GM19035 (cell line): ENCODE measurements around the gene FOSL2.

Experiments
- ATAC-seq: cut with Tn5 transposase; IDR thresholded peaks from one replicate; pipeline ENCODE4 v1.9.1; 2021; ENCODE audit not compliant: unreplicated experiment

Gene FOSL2

DNA sequence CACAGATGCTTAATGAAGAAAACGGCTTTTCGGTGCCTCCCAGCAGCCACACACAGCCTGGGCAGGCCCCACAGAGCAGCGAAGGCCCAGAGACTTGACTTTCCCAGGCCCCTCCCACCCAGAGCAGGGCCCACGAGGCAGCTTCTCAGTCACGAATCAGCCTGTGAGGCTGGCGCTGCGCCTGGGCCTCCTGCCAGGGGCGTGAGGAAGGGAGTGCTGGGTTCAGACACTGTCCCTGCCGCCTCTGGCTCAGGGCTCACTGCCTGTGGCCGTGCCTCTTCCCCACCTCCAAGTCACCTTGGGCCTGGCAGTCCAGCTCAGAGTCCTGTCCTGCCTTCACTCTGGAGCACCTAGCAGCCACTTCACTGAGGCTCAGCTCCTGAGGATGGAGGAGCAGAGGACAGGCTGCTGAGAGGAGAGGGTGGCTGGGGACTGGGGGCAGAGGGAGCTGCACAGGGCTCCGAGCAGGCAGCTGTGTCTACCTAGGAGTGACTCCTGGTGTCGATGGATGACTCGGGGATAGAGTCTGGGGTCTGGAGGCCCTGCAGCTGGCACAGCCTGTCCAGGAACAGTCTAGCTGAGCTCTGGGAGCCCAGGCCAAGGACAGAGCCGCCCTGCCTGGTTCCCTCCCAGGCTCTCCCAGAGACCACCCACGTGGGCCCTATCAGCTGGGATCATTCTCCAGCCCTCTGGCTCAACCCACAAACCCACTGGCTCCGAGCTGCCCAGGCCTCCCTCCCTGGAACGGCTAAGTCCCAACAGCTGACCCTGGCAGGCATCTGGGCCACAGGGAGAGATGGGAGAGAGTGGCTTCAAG, 36.4 kb upstream of the FOSL2 start:
- no peak for ATAC-seq

DNA sequence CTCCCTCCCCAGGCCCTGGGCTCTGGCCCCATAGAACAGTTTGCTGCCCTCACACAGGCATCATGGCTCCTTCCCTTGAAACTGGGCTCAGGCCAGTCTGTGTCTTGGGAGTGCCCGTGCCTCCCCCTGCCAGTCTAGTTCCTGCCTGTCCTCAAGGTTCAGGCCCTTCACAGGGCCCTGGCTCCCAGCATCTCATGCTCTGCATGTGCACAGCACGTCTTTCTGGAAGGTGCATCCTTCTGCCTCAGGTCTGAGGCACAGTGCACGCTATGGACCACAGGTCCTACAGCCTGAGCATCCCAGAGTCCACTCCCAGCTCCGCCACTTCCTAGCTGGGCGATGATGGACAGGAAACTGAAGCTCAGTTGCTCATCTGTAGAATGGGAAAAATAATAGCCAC, 35.6 kb upstream of the FOSL2 start:
- ATAC-seq: no peak

DNA sequence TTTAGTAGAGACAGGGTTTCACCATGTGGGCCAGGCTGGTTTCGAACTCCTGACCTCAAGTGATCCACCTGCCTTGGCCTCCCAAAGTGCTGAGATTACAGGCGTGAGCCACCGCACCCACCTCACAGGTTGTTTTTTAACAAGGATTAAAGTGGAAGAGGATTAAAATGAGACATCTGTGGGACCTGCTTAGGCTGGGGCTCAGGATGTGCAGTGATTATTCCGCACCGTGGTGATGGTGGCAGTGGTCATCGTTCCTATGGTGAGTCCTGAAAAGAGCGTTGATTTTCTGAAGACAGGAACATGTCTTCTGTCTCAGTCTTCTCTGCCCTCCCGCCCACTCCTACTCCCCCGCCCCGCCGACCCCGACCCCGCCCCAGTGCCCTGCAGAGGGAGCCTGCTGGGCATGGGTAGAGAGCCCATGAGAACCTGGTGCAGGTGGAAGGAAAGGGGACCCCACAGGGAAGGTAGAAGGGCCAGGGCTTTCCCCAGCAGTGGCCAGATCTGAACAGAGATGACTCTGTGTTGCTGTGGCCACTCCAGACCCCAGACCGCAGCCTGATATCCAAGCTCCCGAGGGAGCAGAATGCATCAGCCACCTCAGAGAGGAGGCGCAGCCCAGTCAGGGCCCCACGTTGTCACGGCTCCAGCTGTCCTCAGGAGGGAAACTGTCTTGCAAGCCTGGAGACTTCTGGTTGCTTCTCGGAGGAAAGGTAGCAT, 34.5 kb upstream of the FOSL2 start:
- no peak for ATAC-seq

DNA sequence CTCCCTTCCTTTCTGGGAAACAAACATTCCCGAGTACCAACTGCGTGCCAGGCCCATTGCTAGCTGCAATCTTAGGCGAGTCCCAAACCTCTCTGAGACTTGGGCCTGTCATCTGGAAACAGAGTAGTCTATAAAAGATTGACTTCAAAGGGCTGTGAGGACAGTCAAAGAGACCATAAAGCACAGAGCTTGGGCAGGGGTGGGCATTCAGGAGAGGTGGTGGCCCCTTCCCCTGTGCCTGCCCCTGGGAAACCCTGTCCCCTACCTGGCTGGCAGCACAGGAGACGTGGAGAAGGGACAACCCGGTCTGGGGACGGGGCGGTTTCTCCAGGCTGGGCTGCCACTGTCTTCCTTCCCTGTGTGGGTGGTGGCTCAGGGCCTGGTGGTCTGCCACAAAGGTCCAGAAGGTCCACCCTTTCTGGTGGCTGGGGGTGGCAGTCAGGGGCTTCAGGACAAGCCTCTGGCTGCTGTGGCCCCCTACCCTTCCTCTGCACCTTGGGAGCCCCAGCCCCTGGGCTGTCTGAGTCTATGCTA, 33.9 kb upstream of the FOSL2 start:
- no peak for ATAC-seq

DNA sequence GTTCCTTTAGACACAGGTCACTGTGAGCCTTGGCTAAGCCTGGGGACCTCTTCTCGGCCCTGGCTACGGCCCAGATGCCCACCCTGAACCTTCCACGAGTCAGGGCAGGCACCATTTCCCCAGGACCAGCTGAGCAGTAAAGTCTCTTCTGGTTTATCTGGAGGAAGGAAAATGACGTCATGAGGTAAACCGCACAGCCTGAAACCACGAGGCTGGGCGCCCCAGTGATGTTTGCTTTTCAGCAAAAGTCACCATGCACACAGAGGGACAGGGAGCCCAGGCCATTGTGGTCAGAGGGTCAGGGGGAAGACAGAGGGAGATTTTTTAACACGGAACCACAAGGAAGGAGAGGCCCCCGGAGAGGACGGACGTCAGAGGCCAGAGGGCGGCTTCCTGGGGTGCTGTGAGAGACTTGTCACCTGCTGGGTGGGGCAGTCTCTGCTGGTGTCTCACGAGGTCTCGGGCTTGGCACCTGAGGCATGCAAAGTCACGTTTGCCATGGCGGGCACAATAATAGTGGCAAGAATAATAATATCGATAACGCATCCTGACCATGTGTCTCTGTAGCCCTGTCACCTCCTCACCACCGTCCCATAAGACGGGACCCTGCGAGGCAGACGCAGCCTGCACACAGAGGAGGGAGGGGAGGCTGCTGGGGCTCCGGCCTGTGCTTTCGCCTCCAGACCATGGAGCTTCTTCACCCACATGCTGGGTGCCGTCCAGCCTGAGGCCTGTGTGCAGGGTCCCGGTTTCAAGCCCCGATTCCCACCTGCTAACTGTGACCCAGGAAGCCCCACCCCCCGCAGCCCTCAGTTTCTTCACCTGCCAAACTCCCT, 33.2 kb upstream of the FOSL2 start:
- peak; percentile 79 for ATAC-seq

DNA sequence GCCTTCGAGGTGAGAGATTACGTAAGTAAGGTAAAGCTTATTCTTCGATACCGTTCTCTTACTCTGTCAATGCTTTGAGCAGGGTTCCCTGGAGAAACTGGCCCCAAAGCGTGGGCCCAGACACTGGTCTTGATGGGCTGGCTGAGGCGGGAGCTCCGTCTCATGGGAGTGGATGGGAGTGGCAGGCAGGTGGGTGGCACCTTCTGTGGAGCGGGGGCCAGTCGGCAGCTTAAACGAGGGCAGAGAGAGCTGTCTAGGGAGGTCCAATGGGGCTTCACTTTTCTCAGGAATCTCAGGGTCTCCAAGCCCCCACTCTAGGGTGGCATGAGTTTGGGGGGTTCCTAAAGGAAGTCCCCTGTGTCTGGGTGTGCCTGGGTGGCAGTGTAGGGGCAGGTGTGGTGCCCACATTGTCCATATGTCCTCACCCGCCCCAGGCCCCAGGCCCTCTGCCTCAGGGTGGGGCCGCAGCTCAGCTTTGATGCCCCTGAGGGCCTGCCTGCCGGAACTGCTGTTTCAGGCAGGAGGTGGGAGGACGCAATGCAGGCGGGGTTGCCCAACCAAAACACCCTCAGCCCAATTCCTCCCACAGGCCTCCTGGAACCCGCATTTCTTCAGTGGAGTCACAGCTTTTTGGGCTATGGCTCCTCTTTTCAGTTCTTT, 32.5 kb upstream of the FOSL2 start:
- ATAC-seq: no peak

DNA sequence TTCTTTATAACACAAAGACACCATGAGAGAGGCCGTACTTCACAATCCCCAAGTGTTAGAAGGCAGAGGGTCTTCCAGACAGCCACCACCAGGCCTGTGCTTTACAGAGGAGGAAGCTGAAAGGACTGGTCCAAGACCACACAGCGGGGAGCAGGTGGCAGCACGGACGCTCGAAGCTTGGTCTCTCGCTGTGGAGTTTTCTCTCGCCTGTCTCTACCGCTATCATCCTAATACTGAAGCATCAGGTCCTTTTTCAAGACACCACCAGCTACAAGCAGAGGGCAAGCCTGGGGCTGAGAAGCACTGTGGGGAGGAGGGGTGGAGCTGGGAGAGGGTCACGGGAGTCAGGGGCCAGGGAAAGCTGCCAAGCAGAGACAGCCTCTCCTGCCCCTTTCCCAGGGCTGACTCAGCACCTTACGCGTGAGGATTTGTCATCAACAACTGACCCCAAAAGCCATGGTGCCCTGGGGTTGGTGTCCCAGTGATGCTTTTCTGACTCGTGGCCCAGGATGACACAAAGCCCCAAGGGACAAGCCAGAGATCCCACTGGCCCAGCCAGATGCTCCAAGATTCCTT, 31.9 kb upstream of the FOSL2 start:
- no peak for ATAC-seq

DNA sequence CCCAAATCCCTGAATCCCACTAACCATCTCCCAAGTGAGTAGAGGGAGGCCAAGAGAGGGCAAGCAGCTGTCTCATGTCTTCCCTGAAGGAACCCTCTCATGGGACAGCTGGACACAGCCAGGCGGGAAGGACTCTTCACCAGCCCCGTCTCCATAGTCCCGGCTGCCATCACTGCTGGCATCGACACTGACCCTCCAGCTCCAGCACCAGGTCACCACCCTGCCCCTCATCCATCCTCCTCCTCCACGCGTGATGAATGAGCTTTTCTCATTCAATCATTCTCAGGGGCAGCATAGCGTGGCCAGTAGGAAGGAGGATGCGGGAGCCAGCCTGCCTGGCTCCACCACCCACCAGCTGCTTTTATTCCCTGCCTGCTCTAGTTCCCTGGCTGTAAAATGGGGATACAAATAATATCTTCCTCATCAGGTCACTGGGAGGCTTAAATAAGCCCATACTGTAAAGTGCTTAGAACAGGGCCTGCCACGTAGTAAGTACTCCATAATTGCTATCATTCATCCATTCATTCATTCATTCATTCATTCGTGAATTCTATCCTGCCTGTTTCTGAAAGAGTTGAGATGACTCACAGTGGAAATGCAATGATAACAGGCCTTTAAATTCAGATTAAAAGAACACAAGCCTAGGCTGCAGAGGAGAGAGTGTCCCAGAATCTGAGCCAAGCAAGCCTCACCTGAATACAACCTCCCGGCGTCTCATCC, 30.5 kb upstream of the FOSL2 start:
- ATAC-seq: no peak

DNA sequence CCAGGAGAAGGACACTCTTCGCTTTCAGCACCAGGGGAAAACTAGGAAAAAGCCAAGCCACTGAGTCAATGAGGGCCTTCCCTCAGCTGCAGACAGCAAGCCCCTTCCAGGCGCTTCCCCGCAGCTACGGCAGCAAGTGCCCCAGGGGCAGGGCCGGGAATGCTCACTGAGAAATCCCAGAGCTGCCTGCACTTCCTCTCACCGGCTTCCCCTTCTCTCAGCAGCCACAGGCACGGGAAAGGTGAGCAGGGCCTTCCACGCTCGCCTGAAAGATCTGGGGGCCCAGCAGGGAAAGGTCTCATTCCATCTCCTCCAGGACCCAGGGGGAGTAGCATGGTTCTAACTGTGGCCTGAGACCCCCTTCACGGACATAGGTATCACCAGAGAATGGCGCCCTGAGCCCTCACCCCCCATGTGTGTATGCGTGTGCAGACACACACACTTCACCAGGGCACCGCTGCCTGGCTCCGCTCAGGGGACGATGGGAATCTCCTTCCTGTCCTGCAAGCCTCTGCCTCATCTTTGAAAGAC, 29.6 kb upstream of the FOSL2 start:
- ATAC-seq: no peak

DNA sequence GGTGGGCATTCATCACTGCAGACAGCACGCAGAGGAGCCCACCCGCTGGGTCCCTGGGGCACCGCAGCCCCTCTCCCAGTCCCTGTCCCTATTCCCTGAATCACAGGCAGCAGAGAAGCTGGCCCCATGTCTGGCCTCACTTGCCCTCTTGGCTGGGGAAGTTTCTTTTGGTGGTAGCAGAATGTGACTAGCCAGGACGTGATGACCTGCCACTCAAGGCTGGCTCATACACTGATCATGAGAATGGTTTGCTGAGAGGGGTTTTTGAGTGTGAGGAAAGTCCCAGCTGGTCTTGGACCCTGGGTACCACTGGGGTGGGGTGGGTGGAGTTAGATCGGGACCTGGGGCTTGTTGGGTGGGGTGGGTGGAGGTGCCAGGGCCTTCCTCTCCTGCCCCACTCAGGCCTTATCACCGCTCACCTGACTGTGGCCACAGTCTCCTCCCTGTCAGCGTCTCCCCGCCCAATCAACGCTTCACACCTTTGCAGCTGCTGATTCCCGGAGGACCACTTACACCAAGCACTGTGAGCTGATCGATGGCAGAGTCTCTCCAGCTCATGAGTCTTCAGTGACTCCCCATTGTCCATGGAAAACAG, 28.9 kb upstream of the FOSL2 start:
- no peak for ATAC-seq

DNA sequence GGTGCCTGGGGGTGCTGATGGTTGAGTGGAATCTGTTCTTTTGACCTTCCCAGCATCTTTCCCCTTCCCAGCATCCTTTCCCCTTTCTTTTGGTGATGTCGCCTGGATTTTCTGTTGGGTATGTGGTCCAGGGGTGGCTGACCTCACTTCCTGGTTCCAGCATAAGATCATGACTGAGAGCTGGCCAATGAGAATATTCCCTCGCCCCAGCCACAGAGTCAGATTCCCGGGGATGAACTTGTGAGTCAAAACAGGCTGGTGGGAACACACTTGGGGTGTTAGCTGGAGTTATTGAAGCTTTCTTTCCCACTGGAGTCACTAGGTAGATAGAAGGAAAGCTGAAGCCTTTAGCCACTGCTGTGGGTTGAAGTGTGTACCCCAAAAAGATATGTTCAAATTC, 28.0 kb upstream of the FOSL2 start:
- no peak for ATAC-seq

DNA sequence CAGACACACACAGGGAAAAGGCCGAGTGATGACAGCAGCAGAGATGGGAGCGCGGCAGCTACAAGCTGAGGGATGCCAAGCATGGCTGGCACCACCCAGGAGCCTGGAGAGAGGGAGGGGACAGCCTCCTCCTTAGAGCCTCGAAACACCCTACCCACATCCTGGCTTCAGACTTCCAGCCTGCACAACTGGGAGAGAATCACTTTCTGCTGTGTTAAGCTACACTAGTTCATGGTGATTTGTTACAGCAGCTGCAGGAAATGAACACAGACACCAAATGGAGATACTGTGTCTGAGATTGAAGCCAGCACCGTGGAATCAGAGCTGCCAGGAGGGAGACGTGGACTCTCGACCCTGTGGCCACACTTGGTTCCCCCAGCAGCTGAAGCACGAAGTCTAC, 27.5 kb upstream of the FOSL2 start:
- no peak for ATAC-seq

DNA sequence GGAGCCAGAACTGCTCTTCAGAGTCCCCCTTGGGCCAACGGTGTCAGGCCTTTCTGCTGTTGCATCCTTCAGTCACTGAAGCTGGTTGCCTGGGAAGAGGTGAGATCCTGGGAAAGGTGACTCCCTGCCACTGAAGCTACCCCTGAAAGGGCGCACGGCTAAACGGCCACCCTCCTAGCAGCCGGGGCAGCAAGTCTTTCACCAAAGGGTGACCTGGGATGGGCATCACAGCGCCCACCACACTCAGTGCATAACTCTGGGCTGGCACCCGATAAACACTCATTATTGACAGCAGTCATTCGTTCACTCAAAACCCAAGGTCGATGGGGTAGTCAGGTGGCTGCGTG, 26.5 kb upstream of the FOSL2 start:
- ATAC-seq: no peak

DNA sequence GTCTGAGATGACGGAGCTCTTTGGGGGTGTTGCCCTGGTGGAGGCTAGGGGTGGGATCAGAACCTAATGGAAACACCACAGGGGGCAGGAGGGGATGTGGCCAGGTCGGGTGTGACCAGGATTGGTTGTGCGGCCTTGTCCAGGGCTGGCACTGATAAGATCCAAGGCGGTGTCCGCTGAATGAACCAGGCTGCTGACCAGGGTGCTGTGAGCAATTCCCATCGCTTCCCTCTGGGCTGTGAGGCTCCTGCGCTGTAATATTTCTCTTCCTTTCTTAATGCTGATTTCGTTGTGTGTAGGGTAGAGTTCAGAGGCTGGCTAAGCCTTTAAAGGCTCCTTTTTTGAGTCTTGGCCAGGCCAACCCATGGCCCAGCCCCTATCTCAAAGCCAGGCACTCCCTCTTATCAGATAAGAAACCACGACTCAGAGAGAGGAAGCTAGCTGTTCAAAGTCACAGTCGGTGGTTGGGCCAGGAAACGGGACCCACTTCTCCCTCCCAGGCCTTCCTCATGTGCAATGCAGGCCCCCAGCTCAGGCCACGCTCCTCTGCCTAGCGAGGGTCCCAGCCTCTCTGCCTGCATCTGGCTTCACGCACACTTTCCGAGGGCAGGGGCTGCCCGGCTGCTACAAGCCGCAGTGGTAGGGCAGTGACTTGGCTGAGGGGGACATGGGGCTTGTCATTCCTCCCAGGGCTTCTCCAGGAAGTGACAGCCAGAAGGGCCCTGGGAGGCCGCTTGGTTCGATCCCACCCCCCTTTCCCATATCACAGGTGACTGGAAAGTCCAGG, 26.0 kb upstream of the FOSL2 start:
- ATAC-seq: no peak

DNA sequence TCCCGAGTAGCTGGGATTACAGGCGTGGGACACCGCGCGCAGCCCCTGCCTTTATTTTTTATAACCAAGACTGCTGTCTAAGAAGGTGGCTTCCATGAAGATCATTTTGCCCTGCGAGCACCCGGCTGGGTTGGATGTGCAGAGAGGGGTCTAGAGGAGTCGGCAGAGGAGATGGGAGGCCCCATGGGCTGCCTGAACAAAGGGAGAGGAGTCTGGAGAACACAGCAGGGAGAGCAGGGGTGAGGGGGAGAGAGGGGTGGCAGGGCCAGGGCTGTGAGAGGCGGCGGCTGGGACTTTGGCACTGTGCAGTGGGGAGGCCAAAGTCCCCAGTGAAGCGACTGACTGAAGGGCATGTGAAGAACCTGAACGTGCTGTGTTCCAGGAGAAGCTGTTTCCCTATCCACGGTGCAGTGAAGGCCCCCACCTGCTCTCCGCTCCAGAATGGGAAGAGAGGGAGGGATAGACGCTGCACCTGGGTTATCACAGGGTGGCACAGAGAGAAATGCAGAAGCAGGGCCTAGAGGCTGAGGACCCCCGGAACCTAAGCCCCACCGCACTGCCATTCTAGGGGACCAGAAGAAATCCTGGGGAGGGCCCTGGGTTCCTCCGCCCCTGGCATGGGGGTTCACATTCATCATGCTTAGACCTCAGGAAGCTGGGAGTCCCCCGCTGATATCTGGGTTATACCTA, 24.8 kb upstream of the FOSL2 start:
- no peak for ATAC-seq

DNA sequence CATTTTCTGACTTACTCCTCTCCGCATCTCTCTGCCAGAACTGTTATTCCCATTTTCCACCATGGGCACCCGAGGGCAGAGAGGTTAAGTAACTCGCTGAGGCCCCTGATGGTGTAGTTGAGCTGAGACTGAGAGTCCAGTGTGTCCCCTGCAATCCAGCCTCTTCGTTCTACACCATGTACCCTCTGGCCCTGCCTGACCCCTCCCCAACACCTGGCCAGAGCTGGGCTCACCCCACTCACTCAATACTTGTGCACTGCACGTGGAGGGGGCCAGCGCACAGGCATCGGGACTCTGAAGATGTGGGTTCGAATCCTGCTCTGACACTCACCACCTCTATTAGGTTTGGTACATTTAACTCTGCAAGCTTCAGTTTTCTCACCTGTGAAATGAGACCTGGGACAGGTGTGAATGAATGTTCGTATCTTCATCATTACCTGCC, 24.3 kb upstream of the FOSL2 start:
- ATAC-seq: no peak

DNA sequence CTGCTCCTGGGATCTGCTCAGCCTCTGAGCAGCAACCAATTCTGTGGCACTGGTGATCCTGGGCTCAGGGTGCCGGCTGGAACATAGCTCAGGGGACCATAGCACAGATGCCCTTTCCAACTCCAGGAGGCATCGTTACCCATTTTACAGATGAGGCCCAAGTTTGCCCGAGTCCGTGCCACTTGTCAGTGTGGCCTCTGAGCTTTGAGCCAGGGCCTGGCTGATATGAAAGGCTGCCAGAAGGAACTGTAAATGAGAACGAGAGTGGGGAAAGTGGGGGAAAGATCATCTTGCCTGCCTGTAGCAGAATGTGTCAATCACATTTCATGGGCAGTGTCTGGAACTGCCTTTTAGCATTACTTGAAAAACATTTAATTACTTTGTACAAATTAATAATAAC, 23.3 kb upstream of the FOSL2 start:
- no peak for ATAC-seq

DNA sequence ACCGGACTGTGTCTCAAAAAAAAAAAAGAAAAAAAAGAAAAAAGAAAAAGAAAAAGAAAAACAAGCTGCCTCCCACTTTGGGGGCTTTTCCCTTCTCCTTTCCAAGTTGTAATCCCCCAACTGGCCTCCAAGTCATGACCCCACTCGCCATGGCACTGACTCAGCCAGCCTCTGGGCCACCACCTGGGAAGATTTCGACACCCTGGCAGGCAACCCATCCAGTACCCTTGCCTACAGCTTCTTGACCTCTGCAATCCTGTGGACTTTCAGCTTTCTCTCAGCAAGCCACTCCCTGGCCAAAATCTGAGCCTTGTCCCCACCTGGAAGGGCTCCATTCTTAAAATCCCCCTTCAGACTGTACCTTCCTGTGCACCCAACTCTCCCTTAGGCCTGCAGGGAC, 22.3 kb upstream of the FOSL2 start:
- ATAC-seq: no peak
